Spleen (tissue), 7 donors: ENCODE measurements around the gene PCBP3.

Experiments
- CTCF ChIP-seq, 11 experiments: fragments of 200-600 bp in 7 of 11; fragments of 450-650 bp in 4 of 11; sonication (generic) in 4 of 11; IDR thresholded peaks in 8 of 11; conservative IDR thresholded peaks in 3 of 11; 1 replicate in 7 of 11; 2 replicates in 4 of 11; pipeline versions ENCODE4 v1.4.0 to v1.8.0; 2016 to 2021; ENCODE audit warnings: antibody characterized with exemption in 11 of 11, inconsistent platforms in 4 of 11, mild to moderate bottlenecking in 1 of 11
- POLR2A ChIP-seq, 3 donors: fragments of 450-650 bp; IDR thresholded peaks; one replicate each; pipeline ENCODE4 v1.5.1; 2017; ENCODE audit warnings: antibody characterized with exemption in 3 of 3, mild to moderate bottlenecking in 1 of 3
- POLR2AphosphoS5 ChIP-seq, 3 donors: sonication (generic); formaldehyde crosslinking; IDR thresholded peaks; one replicate each; pipeline ENCODE4 v1.5.1; 2017; ENCODE audit warnings: antibody characterized with exemption in 3 of 3
- donor health status: DM: no; HTN: no; CAD: no; lungs with moderate emphysema.
- donor health status: DM: no; HTN: no; CAD: no.
- donor health status: DM: no; HTN: no; CAD: no.

- TF ChIP-seq CTCF (IDR thresholded peaks at IDR 0.05 in 8 of 11, conservative IDR thresholded peaks at IDR 0.05 in 3 of 11) (no peak), POLR2A (IDR thresholded peaks at IDR 0.05) (no peak), POLR2AphosphoS5 (IDR thresholded peaks at IDR 0.05) (no peak)
Measured at GRCh38 chr21:45861156-45861870, 217.8 kb downstream of the PCBP3 start.
